Measurements from ENCODE around the gene CEACAM8.
"Not testable (repeated sequence)": the region's sequence is repeated elsewhere in the genome, so short reads cannot be mapped to it uniquely, and the experiment has no call there.

CEACAM8 gene

DNA sequence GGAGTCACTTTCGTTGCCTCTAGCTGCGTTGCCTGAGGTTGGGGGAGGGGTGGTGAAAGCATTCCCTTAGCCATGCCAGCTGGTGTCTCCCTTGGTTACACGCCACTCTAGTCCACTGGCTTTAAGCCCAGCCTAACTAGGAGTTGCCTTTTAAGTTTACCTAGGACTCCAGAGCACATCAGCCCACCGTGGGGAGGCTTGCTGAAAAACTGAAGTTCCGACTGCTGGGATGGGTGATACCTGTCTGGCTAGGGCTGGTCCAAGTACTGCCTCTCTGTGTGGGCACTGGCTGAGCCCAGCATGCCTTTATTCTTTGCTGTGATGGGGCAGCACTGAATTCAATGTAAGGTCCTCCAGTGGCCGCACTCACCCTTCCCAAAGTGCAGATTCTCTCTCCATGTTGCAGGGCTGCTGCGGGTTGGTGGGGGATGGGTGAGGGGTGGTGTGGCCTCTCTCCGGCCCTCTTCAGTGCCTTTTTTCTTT lies 54.6 kb downstream of the CEACAM8 start:
- DNase-seq: no peak

DNA sequence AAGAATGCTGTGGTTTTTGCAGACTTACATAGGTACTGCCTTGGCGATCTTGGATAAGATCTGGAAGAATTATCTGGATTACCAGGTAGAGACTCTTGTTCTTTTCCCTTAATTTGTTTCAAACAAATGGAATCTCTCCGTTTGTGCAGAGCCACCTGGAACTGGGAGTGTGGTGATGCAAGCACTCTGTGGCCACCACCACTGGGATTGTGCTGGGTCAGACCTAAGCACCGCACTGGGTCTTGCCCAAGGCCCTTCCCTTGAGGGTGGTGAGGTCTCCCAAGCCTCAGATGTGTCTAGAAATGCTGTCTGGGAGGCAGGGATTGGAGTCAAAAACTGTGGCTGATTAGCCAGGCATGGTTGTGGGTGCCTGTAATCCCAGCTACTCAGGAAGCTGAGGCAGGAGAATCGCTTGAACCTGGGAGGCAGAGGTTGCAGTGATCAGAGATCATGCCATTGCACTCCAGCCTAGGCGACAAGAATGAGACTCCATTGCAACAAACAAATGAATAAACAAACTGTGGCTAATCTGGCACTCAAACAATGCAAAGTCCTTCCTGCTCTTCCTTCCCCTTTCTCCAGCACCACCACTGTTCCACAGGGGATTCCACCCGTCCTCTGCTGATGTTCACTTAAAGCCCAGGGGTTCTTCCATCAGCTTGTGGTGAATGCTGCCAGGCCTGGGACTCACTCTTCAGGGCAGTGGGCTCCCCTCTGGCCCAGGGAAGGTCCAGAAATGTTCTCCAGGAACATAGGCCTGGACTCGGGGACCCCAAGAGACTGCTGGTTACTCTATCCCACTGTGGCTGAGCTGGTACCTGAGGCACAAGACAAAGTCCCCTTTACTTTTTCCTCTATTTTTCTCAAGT lies 55.6 kb downstream of the CEACAM8 start:
- DNase-seq: no peak

DNA sequence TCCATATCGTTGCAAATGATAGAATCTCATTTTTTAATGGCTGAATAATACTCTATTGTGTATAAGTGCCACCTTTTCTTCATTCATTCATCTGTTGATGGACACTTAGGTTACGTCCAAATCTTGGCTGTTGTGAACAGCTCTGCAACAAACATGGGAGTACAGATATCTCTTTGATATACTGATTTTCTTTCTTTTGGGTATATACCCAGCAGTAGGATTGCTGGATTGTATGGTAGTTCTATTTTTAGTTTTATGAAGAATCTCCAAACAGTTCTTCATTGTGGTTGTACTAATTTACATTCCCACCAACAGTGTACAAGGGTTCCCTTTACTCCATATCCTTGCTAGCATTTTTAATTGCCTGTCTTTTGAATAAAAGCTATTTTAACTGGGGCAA lies 59.4 kb downstream of the CEACAM8 start:
- DNase-seq: not testable (repeated sequence)

DNA sequence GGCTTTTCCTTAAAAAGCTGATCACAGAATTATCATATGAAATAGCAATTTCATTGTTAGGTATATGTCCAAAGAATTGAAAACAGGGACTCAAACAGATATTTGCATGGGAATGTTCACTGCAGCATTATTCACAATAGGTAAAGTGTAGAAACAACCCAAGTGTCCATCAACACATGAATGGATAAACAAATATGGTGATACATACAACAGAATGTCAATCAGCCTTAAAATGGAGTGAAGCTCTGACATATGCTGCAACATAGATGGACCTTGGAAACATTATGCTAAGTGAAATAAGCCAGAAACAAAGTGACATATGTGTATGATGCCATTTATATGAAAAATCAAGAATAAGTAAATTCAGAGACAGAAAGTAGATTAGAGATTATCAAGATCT lies 60.3 kb downstream of the CEACAM8 start:
- no peak for DNase-seq

DNA sequence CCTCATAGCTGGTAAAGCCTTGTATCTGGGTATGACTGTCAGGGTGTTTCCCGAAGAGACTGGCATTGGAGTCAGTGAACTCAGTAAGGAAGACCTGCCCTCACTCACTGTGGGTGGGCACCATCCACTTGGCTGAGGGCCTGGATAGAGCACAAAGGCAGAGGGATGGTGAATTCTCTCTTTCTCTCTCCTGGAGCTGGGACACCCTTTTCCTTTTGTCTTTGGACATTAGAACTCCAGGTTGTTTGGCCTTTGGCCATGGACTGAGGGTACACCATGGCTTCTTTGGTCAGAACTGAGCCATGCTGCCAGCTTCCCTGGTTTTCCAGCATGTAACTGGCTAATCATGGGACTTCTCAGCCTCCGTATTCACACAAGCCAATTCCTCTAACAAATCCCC lies 61.8 kb downstream of the CEACAM8 start:
- DNase-seq: no peak

DNA sequence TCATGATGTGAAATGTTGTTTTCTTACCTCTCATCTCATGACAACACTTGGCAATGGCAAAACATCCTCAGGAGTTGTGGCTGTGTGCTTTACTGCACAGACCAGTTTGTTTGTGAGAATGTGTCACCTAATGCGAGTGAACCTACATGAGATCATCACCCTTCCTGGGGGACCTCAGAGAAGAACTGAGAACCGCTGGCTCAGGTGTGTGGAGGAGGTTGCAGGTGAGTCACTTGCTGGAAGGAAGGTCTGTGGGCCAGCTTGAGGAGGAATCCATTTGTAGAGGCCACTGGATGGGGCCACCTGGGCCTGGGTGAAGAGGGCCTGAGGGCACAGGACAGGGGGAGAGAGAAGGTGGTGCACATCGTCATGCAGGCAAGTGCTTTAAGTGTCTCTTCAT lies 63.4 kb downstream of the CEACAM8 start:
- DNase-seq: no peak

Measured in T-helper 2 cell (primary cell).